Activated T-cell treated with anti-CD3 and anti-CD28 coated beads, Interleukin-2, amount 50 U/mL, for 4 hours (primary cell): ENCODE measurements around the gene COPB2. TPM values are rescaled to one million over a fixed set of nuclear protein-coding genes. Genes with fewer than 3 reads are reported as not detected.
"Not testable (repeated sequence)": the region's sequence is repeated elsewhere in the genome, so short reads cannot be mapped to it uniquely, and the experiment has no call there.

Source experiments
- ATAC-seq, 2 donors: fragments of 200-7000 bp; cut with Tn5 transposase; one replicate each; pipeline ENCODE4 v1.10.0; 2021
- DNase-seq: peaks from one replicate; pipeline ENCODE4 v3.0.0-alpha.2; 2020
- H3K27me3 Mint-ChIP-seq: one replicate; pipeline ENCODE4 v1.8.0; 2021; ENCODE audit warnings: low read depth, mixed read lengths
- H3K36me3 Mint-ChIP-seq: one replicate; pipeline ENCODE4 v1.8.0; 2022; ENCODE audit warnings: mixed read lengths; ENCODE audit not compliant: insufficient read depth
- H3K4me1 Mint-ChIP-seq: one replicate; pipeline ENCODE4 v1.8.0; 2021; ENCODE audit warnings: low read depth, mixed read lengths
- H3K4me3 Mint-ChIP-seq: one replicate; pipeline ENCODE4 v1.8.0; 2021; ENCODE audit warnings: mild to moderate bottlenecking, moderate library complexity, mixed read lengths
- H3K9me3 Mint-ChIP-seq: one replicate; pipeline ENCODE4 v1.8.0; 2021; ENCODE audit warnings: mixed read lengths
- total RNA-seq, 3 donors: library from RNA; stranded (reverse); gene quantifications; one replicate each; pipeline ENCODE4 v1.2.1, GENCODE V29; 2021

Gene COPB2
- total RNA-seq, 3 donors from 2014 or later: 83.3 to 89.1 (median 87.2) TPM

DNA sequence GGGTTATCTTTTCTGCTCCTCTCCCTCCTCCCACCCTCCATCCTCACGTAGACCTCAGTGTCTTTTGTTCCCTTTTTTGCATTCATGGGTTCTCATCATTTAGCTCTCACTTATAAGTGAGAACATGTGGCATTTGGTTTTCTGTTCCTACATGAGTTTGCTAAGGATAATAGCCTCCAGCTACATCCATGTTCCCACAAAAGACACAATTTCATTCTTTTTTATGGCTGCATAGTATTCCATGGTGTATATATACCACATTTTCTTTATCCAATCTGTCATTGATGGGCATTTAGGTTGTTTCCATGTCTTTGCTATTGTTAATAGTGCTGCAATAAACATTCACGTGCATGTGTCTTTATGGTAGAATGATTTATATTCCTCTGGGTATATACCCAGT lies 11.7 kb upstream of the COPB2 start:
- H3K4me3 Mint-ChIP-seq, H3K36me3 Mint-ChIP-seq, ATAC-seq, H3K27me3 Mint-ChIP-seq, DNase-seq, H3K4me1 Mint-ChIP-seq: not testable (repeated sequence)
- H3K9me3 Mint-ChIP-seq: peaks cover 34% of the 10 kb centered on the region

DNA sequence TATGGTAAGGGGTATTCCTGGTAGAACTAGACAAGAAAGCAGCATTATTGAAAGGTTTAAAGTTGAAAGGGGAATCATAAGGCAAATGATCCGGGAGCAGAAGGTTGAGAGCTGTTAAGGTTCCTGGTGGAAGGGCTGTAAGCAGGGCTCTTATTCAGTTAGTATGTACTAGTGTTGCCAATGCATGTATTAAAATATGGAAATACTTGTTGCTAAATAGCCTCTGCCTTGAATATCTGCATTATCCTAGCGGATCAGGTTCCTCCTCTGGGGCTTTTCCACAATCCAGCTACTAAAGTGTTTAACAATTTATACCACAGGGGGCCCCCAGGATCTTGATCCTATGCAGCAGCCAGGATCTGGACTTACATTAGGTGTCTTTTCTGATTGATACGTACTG lies 7.3 kb upstream of the COPB2 start:
- H3K36me3 Mint-ChIP-seq: peaks cover 3% of the 10 kb centered on the region
- H3K4me3 Mint-ChIP-seq: no peak overlapping the region
- ATAC-seq (no peak), DNase-seq (no peak)
- H3K4me1 Mint-ChIP-seq: no peaks in the 10 kb centered on the region
- no peaks in the 10 kb centered on the region for H3K27me3 Mint-ChIP-seq
- peaks cover 13% of the 10 kb centered on the region for H3K9me3 Mint-ChIP-seq

DNA sequence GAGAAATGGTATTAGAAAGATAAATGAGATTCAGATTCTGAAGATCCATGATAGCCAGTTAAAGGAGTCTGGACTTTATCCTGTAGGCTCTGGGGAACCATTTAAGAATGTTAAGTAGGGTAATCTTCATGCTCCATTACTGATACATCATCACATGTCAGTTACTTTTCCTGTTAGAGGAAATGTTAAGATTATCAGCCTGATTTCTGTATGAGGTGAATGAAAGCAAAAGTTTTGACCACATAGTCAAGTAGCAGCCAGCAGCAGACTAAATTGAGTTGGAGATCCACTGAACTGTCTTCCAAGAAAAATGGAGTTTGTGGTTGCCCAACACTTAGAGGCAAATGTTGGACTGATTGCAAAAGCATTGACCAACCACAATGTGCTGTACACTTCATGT lies 4.7 kb upstream of the COPB2 start:
- peaks cover 12% of the 10 kb centered on the region for H3K4me1 Mint-ChIP-seq
- H3K4me3 Mint-ChIP-seq: no peak overlapping the region
- ATAC-seq (no peak), DNase-seq (no peak)
- no peaks in the 10 kb centered on the region for H3K27me3 Mint-ChIP-seq
- H3K9me3 Mint-ChIP-seq: no peaks in the 10 kb centered on the region
- H3K36me3 Mint-ChIP-seq: peaks cover 2% of the 10 kb centered on the region

DNA sequence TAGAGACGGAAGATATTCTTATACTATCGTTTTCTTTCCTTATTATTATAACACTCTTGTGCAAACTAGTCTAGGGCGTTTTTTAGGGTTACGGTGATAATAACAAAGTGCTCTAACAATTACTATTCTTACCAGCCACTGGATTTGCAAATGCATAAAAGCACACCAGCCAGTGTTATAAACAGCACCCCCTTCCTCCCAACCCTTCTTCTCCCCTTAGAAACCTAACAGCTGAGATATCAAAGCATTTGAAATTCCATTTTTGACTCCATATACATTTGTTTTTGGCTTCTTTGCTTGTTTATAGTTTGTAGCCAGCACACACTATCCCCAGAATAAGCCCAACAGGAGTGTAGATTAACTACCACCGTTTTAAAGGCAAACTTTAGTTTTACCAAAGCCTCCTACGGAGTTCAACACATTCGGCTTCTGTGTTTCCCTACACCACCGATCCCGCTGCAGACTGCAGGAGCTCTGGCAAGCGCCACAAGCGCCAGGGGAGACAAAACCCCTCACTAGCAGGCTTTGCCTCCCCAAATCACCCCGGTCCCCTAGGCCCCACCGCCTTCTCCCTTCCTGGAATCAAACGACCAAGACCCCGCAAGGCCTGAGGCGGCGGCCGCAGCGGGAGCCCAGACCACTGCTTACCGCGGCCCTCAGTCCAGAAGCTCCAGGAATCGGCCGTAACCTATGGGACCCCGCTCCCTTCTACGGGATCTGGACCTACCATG lies 461 bp downstream of the COPB2 start:
- H3K4me3 Mint-ChIP-seq: peak overlapping the region; percentile 96
- peaks cover 2% of the 10 kb centered on the region for H3K36me3 Mint-ChIP-seq
- DNase-seq (peak; percentile 11), ATAC-seq (peak; percentile 39 to 44)
- H3K9me3 Mint-ChIP-seq: no peaks in the 10 kb centered on the region
- H3K4me1 Mint-ChIP-seq: peaks cover 43% of the 10 kb centered on the region
- H3K27me3 Mint-ChIP-seq: no peaks in the 10 kb centered on the region

DNA sequence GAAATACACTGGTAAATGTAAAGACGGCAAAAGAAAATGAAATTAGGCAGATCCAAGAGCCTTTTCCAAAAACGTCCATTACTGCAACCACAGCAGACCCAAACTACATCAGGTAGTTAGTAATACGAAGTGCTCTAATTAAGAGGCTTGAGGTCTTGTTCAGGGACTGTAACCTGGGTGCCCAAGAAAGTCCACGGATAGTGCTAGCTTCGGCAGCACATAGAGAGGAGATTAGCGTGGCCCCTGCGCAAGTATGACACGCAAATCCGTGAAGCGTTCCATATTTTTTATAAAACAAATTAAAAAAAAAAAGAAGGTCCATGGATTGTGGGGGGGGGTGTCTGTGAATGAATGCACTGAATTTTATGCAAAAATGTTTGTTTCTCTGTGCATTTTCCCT lies 1.4 kb downstream of the COPB2 start:
- H3K27me3 Mint-ChIP-seq: no peaks in the 10 kb centered on the region
- peaks cover 43% of the 10 kb centered on the region for H3K4me1 Mint-ChIP-seq
- DNase-seq (no peak), ATAC-seq (no peak)
- H3K36me3 Mint-ChIP-seq: peaks cover 2% of the 10 kb centered on the region
- no peaks in the 10 kb centered on the region for H3K9me3 Mint-ChIP-seq
- H3K4me3 Mint-ChIP-seq: peak overlapping the region; percentile 96

DNA sequence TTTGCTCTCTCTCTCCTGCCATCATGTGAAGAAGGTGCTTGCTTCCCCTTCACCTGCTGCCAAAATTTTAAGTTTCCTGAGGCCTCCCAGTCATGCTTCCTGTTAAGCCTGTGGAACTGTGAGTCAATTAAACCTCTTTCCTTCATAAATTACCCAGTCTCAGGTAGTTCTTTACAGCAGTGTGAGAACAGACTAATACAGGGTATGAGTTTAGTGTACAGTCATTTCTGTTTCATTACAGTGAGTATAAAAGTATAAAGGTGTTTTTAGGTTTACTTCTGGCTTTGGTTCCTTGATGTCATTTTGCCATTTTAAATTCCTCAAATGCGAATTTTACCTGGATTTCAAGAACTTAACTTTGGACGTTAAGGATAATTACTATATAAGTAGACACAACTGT lies 7.2 kb downstream of the COPB2 start:
- Mint-ChIP-seq H3K36me3 (peaks cover 32% of the 10 kb centered on the region), H3K4me1 (peaks cover 39% of the 10 kb centered on the region)
- H3K4me3 Mint-ChIP-seq, DNase-seq, H3K9me3 Mint-ChIP-seq, ATAC-seq, H3K27me3 Mint-ChIP-seq: not testable (repeated sequence)

DNA sequence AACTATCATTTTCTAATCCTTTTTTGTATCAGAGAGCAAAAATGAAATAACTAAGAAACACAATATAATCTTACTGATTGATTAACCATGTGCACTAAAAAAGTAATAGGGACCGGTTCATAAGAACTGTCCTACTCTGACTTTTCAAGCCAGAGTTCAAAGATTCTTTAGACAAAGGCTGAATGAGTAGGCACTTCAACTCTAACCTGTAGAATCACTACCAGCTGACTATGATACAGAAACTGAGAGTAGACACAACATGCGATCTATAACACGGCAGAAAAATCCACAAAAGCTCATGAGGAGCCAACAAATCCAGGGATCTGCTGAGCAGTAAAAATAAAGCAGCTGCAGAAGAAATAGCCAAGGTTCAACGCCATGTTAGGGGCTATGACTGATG lies 8.9 kb downstream of the COPB2 start:
- no peak for DNase-seq
- Mint-ChIP-seq H3K4me3 (no peak overlapping the region), H3K27me3 (no peaks in the 10 kb centered on the region), H3K9me3 (no peaks in the 10 kb centered on the region), H3K4me1 (peaks cover 27% of the 10 kb centered on the region), H3K36me3 (peaks cover 36% of the 10 kb centered on the region)
- no peak for ATAC-seq

DNA sequence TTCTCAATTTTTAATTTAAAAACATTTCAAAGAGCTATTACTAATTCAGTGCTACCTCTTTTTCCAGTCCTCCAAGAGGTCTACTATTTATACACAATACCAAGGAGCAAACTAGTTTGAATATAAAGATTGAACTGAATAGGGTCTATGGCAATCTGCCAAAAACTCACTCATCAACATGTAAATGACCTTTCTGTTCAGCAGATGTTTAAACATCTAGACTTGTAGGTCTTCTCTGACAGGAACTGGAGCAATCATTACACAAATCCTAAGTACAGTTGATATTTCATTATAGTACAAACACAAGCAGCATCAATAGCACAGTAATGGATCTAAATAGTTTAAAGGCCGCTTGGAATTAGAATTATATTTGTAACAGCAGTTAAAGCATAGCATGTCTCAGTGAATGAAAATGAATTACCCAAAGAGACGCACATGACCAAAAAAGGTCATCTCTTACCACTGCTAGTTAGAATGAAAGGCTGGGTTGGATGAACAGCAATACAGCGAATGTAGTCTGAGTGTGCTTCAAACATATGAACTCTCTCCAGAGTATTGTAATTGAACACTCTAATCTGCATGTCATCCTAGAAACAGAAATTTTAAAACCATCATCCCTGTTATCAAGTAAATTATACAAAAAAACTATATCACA lies 10.7 kb downstream of the COPB2 start:
- Mint-ChIP-seq H3K4me1 (peaks cover 25% of the 10 kb centered on the region), H3K9me3 (no peaks in the 10 kb centered on the region), H3K27me3 (no peaks in the 10 kb centered on the region), H3K36me3 (peaks cover 50% of the 10 kb centered on the region), H3K4me3 (no peak overlapping the region)
- no peak for DNase-seq
- ATAC-seq: no peak

DNA sequence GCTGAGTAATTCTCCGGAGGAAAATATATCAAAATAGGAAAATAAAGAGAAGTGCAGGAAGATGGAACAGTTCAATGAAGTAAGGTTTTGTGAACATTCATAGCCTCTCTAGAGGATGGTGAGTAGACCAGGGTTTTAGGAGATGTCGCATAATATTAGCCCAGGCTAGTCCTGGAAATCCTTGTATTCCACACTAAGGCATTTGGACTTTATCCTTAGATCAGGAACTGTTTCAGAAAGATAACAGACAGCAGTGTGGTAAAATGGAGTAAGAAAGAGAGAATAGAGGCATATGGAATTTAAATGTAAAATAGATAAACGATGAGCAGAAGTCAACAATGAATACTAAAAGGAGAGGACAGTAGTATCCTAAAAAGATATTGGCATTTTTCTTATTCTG lies 12.1 kb downstream of the COPB2 start:
- Mint-ChIP-seq H3K36me3 (peaks cover 52% of the 10 kb centered on the region), H3K27me3 (no peaks in the 10 kb centered on the region), H3K4me1 (peaks cover 22% of the 10 kb centered on the region), H3K4me3 (no peak overlapping the region), H3K9me3 (no peaks in the 10 kb centered on the region)
- ATAC-seq: no peak
- no peak for DNase-seq

DNA sequence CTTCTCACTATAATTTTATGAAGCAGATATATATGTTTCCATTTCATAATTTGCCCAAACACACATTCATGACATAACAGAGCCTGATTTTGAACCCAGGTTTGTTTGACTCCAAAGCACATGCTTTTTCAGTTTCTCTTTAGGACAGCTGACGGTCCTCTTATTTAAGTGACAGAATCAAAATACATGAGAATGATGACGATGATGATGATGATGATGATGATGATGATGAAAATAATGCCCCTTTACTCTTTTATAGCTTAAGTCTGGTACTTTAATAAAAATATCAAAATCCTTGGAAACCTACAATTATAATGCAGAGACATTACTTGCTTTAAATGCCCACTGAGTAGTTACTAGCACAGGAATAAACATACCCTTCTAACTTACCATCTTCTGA lies 15.3 kb downstream of the COPB2 start:
- Mint-ChIP-seq H3K27me3 (no peaks in the 10 kb centered on the region), H3K36me3 (peaks cover 47% of the 10 kb centered on the region), H3K4me1 (peaks cover 4% of the 10 kb centered on the region), H3K4me3 (no peak overlapping the region), H3K9me3 (no peaks in the 10 kb centered on the region)
- DNase-seq (no peak), ATAC-seq (no peak)

DNA sequence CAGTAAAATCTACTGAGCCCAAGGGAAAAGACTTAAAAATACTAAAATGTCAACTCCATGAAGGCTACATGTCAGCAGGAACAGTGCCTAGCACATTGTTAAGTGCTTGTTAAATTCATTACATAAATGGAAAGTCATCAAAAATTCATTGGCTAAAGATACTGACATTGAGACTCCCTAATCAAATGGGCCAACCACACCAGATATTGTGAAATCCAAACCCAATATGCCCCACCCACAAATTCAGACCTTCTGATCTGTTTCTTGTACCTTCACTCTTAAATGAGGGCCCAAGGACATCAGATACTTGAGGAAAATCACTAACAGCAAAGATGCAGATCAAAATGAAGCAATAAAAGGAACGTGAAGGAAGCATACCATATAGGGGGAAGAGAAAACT lies 24.9 kb downstream of the COPB2 start:
- DNase-seq (no peak), ATAC-seq (no peak)
- Mint-ChIP-seq H3K36me3 (peaks cover 66% of the 10 kb centered on the region), H3K9me3 (no peaks in the 10 kb centered on the region), H3K27me3 (no peaks in the 10 kb centered on the region), H3K4me3 (no peak overlapping the region), H3K4me1 (peaks cover 2% of the 10 kb centered on the region)

DNA sequence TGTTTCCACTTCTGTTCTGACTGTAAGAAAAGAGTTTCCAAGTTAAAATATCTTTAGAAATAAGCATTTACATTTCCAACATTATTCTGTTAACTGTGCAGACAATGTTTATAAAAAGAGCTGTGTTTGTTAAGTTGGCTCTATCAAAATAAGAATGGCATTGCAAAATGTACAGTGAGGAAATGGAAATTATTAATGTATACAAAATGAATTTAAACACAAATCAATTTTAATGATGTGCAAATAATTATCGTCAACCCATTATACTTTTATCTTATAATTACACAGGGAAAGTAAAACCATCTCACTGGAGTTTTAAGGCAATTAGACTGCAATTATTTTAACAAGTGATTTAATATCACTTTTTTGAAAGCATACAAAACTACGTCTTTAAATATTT lies 28.2 kb downstream of the COPB2 start:
- ATAC-seq (no peak), DNase-seq (no peak)
- H3K9me3 Mint-ChIP-seq: no peaks in the 10 kb centered on the region
- peaks cover 19% of the 10 kb centered on the region for H3K4me1 Mint-ChIP-seq
- no peaks in the 10 kb centered on the region for H3K27me3 Mint-ChIP-seq
- peaks cover 65% of the 10 kb centered on the region for H3K36me3 Mint-ChIP-seq
- no peak overlapping the region for H3K4me3 Mint-ChIP-seq

DNA sequence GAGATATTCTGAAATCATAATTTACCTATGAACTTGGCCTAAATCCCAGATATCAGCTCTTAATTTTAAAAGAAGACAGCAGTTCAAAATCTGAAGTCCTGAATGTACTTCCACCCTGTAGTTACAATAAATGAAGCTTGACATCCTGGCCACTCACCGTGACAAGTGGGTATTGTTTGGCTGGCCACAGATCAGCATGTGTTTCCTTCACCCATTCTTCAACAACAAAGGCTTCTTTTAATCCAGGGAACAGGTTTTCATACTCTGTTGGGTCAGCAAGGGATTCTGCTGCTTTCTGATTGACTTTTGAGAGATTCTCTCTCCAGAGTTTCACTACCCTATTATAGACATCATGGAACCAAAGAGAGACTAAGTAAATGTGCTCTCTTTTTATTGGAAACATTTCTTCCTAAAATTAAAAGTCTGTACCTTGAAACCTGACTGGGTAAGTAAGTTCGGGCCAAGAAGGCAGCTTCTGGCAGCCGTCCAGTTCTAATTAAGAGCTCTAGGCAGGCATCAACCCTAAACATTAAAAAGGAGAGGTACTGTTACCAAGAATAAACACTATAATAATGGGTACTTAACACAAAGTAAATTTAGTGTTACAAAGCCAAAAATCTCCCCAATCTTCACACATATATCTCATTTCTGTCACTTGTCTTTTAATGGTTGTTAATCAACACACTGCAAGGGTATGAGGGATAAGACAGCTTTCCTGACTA lies 30.4 kb downstream of the COPB2 start:
- DNase-seq (no peak), ATAC-seq (no peak)
- Mint-ChIP-seq H3K4me1 (peaks cover 17% of the 10 kb centered on the region), H3K36me3 (peaks cover 67% of the 10 kb centered on the region), H3K4me3 (no peak overlapping the region), H3K9me3 (no peaks in the 10 kb centered on the region), H3K27me3 (no peaks in the 10 kb centered on the region)

DNA sequence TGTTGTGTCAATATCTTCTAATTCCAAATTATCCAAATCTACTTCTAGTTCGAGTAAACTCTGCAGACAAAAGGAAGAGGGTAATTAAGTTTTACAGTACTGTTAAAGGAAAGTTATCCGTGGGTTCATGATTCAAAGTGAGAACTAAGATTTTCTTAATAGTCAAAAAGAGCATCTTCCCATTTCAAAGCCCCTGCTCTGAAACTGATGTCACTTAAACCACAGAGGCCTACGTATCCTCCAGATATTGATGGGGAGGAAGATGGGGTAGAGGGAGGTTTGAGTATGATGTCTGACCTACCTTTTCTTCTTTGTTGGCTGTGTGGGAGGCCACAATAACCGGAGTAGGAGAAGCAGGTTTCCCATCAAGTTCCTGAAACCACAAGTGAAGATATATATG lies 31.5 kb downstream of the COPB2 start:
- peaks cover 18% of the 10 kb centered on the region for H3K4me1 Mint-ChIP-seq
- no peaks in the 10 kb centered on the region for H3K9me3 Mint-ChIP-seq
- ATAC-seq (peak; percentile 93 to 95), DNase-seq (no peak)
- H3K27me3 Mint-ChIP-seq: no peaks in the 10 kb centered on the region
- H3K4me3 Mint-ChIP-seq: no peak overlapping the region
- peaks cover 65% of the 10 kb centered on the region for H3K36me3 Mint-ChIP-seq

DNA sequence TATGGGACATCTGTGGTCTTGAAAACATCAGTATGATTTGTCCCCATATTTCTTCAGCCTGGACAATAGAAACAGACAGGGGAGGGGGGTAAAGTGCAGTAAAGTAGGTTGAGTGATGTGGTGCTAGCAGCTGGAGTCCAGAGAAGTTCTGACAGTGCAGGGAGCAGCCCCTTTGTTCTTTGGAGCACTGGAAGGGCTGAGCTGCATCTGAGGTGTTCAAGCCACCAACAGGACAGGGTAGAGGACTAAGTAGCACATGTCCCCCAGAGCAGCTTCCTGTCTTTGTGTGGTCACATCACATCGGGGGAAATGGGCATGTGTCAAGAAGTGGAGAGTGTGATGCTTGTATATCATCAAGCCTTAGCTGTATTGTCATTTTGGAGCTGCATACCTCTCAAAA lies 33.6 kb downstream of the COPB2 start:
- H3K4me1 Mint-ChIP-seq: peaks cover 18% of the 10 kb centered on the region
- no peak for ATAC-seq

More for the DNA sequence above, 33.6 kb downstream of the COPB2 start:
- Mint-ChIP-seq H3K27me3 (no peaks in the 10 kb centered on the region), H3K36me3 (peaks cover 62% of the 10 kb centered on the region), H3K9me3 (no peaks in the 10 kb centered on the region), H3K4me3 (no peak overlapping the region)
- DNase-seq: no peak
